Epithelial cell of prostate (primary cell): Measurements from ENCODE around the gene EMC9.

ENCODE experiments used
- DNase-seq: peaks from one replicate; pipeline ENCODE4 v3.0.0-alpha.2; 2011; ENCODE audit warnings: low read depth, low spot score
- H3K27ac ChIP-seq: fragments of 450-650 bp; 2 replicates; pipeline ENCODE4 v1.5.1; 2017; ENCODE audit warnings: mild to moderate bottlenecking

EMC9 gene, protein sequence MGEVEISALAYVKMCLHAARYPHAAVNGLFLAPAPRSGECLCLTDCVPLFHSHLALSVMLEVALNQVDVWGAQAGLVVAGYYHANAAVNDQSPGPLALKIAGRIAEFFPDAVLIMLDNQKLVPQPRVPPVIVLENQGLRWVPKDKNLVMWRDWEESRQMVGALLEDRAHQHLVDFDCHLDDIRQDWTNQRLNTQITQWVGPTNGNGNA

GRCh38 chr14:24141097-24141880 is at the start of gene EMC9:
TSS of gene EMC9 (minus strand) at chr14:24141591. CDS start at chr14:24141304, 287 bp downstream.
- H3K27ac ChIP-seq: peak within 1 kb of the TSS; percentile 75
- DNase-seq: peak; percentile 96

DNA sequence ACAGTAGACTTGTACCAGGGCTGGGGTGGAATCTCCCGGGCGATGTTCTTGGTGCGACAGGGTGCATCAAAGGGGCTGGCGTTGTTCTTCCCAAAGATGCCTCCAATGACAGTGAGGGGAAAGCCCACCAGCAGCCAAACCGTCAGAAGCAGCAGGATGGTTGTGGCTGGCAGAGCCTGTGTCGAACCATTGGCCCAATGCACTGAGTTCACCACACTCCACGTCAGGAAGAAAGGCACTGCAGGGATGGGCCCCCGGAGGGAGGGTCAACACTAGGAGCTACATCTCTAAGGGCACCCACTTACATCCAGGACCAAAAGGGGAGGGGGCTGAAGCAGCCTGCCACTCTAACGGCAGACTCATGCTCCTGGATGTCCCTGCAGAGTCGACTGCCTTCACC is 49.0 kb upstream of the EMC9 start:
- no peak for DNase-seq
- no peak overlapping the region for H3K27ac ChIP-seq

GRCh38 chr14:24189460-24189859 is 48.1 kb upstream of the EMC9 start:
- H3K27ac ChIP-seq: peak overlapping the region; percentile 52
- no peak for DNase-seq

GRCh38 chr14:24189059-24189375 is 47.6 kb upstream of the EMC9 start:
- no peak for DNase-seq
- H3K27ac ChIP-seq: peak overlapping the region; percentile 52

- peak; percentile 91 for DNase-seq
- peak within 1 kb of the TSS; percentile 52 for H3K27ac ChIP-seq
Observed at GRCh38 chr14:24188251-24189058, 47.1 kb upstream of the EMC9 start, which contains the start of gene IPO4. TSS of gene IPO4 (minus strand) at chr14:24188816. CDS start at chr14:24188787, 29 bp downstream.

- DNase-seq: no peak
- no peak overlapping the region for H3K27ac ChIP-seq
Observed at GRCh38 chr14:24187539-24187915, 46.1 kb upstream of the EMC9 start.

DNA sequence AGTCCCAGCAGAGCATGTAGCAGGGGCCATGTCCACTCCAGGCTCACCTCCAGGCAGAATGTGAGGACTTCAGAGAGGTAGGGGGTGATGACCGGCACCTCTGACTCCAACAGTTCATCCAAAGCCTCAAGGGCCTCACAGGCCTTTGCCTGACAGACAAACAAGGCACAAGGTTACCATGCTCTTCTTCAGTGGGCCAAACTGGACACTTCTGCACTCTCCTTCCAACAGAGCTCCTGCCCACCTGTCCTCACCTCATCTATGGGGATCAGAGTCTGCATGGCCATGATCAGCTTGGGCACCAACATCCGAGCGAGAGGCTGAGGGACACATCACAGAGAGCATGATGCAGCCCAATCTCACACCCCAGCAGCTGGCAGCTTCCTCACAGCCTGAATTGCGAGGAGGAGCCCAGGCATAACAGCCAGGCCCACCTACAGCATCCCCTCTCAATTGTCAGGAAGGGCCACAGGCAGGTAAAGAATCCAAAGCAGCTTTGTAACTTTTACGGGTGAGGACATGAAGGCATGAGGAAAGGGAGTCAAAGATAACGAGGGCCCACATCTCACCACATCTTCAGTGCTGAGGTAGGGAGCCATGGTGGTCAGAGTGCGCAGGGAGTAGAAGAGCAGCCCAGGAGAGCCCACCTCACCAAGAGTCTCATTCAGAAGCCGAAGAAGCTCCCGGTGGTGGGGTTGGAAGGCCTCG is 45.6 kb upstream of the EMC9 start:
- H3K27ac ChIP-seq: no peak overlapping the region
- no peak for DNase-seq

DNA sequence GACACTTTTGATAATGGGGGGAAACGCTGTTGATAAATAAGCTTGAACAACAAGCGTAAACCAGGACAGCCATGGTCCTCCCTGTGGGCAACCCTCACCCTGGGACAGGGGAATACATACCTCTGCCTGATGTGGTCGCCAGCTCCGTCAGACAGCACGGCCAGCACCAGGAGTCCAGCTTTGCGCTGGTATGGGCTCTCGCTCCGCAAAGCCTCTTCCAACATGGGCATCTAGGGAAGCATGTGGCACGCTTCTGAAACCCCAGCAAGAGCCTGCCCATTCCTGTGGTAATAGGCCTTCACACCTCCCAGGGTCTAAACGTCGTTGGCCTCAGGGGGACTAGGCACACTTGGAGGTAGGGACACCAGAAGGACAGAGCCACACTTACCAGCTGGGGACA is 44.4 kb upstream of the EMC9 start:
- no peak for DNase-seq
- H3K27ac ChIP-seq: no peak overlapping the region

DNA sequence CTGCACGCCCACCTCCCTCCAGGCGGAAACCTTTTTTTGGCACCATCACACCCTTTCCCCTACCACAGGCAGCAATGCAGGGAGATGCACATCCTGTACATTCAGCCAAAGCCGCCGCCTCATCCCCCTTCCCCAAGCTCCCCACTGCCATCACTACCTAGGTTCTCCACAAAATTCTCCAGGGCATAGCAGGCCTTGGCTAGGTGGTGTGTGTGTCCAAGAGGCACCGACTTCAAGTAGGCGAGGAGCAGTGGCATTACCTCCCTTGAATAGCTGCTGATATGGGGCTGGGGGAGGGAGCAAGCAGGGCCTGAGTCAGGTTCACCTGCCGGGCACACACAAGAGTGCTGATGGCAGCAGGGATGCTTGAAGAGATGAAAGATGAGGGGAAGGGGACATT is 43.6 kb upstream of the EMC9 start:
- no peak overlapping the region for H3K27ac ChIP-seq
- no peak for DNase-seq

DNA sequence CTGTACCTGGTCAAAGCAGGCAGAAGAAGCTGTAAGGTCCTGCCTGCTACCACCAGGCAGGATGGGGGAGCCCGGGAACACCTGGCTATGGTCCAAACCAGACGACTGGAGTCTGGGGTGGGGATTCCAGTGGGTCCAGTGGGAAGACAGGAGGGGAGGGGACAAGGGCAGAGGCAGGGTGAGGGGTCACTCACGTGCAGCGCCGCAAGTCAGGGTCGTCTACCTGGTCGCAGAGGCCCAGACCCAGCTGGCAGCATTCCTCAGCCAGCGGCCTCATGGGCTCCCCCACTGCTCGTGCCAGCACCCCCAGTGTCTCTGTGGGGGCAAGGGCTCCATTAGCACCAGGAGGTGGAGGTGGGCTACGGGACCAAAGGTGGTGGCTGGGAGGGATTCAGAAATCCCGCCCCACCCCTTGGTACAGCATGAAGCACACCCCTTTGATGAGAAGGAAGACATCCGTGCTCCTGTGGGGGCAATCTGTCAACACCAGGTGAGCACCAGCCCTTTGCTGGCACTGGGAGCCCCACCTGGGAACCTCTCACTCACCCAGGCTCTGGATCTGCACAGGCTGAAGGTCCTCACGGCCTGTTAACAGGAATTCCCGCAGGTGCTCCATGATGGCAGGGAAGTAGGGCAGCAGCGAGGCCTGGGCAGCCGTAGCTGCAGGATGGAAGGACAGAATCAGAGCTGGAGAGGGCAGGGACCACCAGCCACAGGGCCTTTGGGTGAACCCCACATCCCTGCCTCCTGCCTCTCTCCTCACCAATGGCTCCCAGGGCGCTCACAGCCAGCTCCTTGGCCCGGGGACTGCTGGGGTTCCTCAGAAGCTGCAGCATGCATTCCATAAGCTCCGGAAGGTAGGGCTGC is 42.9 kb upstream of the EMC9 start:
- no peak overlapping the region for H3K27ac ChIP-seq
- no peak for DNase-seq

DNA sequence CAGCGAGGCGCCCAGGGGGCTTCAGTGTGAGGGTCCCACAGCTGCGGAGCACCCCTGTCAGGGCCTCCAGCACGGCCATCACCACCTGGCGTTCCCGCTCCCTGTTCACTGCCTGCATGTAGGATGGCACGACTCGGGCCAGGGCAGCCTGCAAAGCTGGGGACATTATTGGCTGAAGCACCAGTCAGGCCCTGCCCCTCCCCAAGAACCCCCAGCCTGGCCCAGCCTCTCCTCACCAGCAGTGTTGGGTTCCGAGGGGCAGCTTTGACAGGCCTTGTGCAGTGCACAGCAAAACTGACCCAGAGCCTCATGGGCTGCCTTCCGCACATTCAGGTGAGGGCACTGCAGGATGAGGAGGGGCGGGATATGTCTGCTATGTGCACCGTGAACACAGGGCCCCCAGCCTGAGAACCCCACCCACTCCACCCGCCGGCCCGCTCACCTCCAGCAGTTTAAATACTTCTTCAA is 41.7 kb upstream of the EMC9 start:
- DNase-seq: no peak
- no peak overlapping the region for H3K27ac ChIP-seq

DNA sequence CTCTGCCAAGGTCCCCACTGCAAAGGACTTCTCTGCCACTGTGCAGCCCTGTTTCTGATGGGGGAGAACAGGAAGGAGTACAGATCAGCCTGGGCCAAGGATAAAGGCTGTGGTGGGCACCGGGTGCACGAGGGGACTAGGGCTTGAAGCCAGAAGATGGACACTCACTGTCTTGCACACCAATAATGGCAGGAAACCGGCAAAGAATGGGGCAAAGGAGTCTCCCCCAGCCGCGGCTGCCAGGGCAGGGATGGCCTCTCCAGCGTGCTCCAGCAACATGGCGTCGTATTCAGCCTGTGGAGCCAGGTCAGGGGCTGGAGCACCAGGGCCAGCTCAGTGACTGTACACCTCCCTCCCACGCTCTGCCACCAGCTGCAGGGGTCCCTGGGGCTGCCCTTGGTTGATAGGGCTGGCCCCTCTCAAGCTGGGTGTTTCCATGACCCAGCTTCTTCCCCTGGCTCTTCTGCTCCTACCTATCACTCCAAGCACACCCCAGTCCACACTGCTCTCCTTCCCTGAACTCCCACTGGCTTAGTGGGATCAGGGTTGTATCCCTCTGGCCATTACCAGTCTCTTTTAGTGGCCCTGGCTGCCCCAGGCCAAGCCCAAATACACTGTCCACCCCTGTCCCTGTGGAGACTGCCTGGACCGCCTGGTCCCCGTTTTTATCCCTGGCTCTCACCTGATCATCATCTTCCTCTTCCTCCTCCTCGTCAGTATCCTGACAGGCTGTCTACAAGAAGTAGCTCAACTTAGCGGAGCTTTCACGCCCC is 40.9 kb upstream of the EMC9 start:
- no peak for DNase-seq
- H3K27ac ChIP-seq: no peak overlapping the region

- H3K27ac ChIP-seq: no peak overlapping the region
- no peak for DNase-seq
Observed at GRCh38 chr14:24181371-24182077, 40.1 kb upstream of the EMC9 start.

DNA sequence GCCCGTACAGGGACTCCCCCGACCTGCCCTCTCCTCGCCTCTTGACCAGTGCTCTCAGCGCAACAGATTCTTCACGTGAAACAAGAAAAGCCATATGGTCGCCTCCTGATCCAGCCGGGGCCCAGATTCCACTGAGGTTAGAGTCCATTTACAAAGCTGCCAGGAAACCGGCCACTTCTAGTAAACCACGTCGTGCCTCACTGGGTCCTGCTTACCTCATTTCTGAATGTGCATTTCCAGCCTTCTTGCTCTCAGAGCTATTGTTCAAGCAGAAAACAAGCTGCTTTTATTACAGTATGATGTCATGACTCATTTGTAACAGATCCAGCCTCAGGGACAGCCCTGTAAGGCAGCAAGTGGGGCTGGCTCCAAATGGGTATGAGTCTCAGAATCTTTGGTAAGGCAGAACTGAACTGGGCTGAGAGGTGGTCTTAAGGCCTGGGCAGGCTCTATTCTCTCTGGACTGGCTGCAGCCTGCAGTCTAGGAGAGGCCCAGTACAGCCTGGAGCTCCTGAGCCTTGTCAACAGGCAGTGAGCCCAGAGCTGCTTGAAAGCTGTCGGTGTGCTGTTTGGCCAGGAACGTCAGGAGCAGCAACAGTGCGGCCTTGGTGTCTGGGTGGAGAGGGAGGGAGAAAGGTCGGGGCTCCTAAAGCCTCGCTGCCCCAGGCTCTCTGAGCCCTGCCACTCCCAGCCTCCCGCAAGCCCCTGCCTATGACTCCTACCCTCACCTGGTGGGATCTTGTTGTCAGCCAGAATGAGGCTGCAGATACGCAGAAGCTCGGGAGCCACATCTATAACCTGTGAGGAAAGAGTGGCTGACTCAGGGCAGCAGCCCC is 38.8 kb upstream of the EMC9 start:
- DNase-seq: no peak
- H3K27ac ChIP-seq: peak overlapping the region; percentile 12

- no peak for DNase-seq
- peak overlapping the region; percentile 12 for H3K27ac ChIP-seq
Observed at GRCh38 chr14:24179294-24179960, 38.0 kb upstream of the EMC9 start.

- no peak for DNase-seq
- H3K27ac ChIP-seq: no peak overlapping the region
Observed at GRCh38 chr14:24178399-24179178, 37.2 kb upstream of the EMC9 start.
